Pancreas (tissue), 10 donors: ENCODE measurements around the gene ITPR2. TPM values are rescaled to one million over a fixed set of nuclear protein-coding genes. Genes with fewer than 3 reads are reported as not detected.
A peak's percentile ranks its signal among the peaks of the same experiment; 100 is the strongest.

Experiments used
- ATAC-seq, 4 donors: fragments of 200-7000 bp; cut with Tn5 transposase; one replicate each; pipeline versions ENCODE4 v1.8.0 to v1.9.1; 2020; ENCODE audit warnings: mild to moderate bottlenecking in 4 of 4, moderate library complexity in 4 of 4
- DNase-seq, 6 donors: peaks; one replicate each; pipeline ENCODE4 v3.0.0-alpha.2; 2020
- FAIRE-seq: peaks from 2 replicates; lab custom pipeline; 2012; peaks lifted over from hg19 to GRCh38; lab: Jason Lieb, UNC
- H3K27ac ChIP-seq, 4 donors: fragments of 200-600 bp; sonication (generic); 1 replicate in 3 of 4; 2 replicates in 1 of 4; pipeline versions ENCODE4 v1.5.0 to v1.8.0; 2020
- H3K27me3 ChIP-seq, 4 donors: fragments of 200-600 bp; one replicate each; pipeline ENCODE4 v1.8.0; 2021
- H3K36me3 ChIP-seq, 3 donors: fragments of 200-600 bp; sonication (generic) in 1 of 3; one replicate each; pipeline versions ENCODE4 v1.5.0 to v1.8.0; 2020 to 2021
- H3K4me1 ChIP-seq, 3 donors: fragments of 200-600 bp; one replicate each; pipeline ENCODE4 v1.8.0; 2021
- H3K4me3 ChIP-seq, 4 donors: fragments of 200-600 bp; sonication (generic) in 2 of 4; one replicate each; pipeline versions ENCODE4 v1.5.0 to v1.8.0; 2020 to 2021
- H3K9me3 ChIP-seq, 4 donors: fragments of 200-600 bp; one replicate each; pipeline ENCODE4 v1.8.0; 2021
- CTCF ChIP-seq, 4 donors: fragments of 200-600 bp; sonication (generic) in 3 of 4; IDR thresholded peaks; one replicate each; pipeline versions ENCODE4 v1.5.0 to v1.8.0; 2021; ENCODE audit warnings: antibody characterized with exemption in 4 of 4
- WGBS, 2 donors: extraction: QIAGEN DNeasy Blood & Tissue Kit; methylation state at CpG; one replicate each; pipeline ENCODE4 v1.1.7; 2013; 5-methylcytosine and 5-hydroxymethylcytosine counted together
- intact Hi-C, 3 donors: fragments of 100-400 bp; cut with DNase I; formaldehyde crosslinking; loops; one replicate each; pipeline versions ENCODE4 v1.11.1 to v1.14.2; 2022
- polyA plus RNA-seq, 2 donors: library from polyadenylated mRNA; stranded (reverse); fragments of 200-250 nt; gene quantifications; one replicate each; pipeline ENCODE4 v1.2.3, GENCODE V29; 2013
- total RNA-seq, 6 donors: library from RNA; stranded (reverse); fragmentation: NEBNext Ultra II Directional in 4 of 6; extraction: Animal tissue kit (Norgen Biotek cat#: 25700) in 4 of 6; gene quantifications; one replicate each; pipeline versions ENCODE4 v1.2.1 to v1.2.4, GENCODE V29; 2021 to 2023
- donor health status: healthy with polysubstance abuse.
- donor health status: DM: no; HTN: no; CAD: no; lungs with moderate emphysema.
- donor health status: DM: no; HTN: no; CAD: no.
- donor health status: control.
- donor health status: control.
- donor health status: Bipolar disorder and iron deficiency.
- donor health status: DM: yes; HTN: yes; CAD: no.
- donor health status: DM: no; HTN: no; CAD: no.
- donor health status: DM: no; HTN: no; CAD: no.
- donor health status: DM: yes; HTN: yes; CAD: no.

ITPR2 gene
- total and polyA plus RNA-seq, 8 donors = 3.3 to 51.8 (median 25.5) TPM

DNA sequence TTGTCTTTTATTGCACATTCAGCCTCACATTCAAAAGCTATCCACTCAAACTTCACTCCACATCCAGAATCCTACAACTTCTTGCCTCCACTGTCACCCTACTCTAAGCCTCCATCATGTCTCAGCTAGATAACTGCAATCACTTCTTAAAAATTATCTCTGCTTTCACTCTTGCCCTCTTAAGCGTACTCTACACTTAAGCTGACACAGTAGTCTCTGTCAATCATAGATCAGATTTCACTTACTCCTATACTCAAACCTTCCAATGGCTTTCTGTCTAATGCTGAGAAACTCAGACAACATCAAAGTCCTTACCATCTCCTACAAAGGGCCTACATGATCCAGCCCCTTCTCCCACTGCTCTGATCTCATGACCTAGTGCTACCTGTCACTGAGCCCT is 304.1 kb downstream of the ITPR2 start:
- FAIRE-seq = no peak
- no peak for TF ChIP-seq CTCF (IDR thresholded peaks at IDR 0.05)
- Histone ChIP-seq H3K27ac (no peak overlapping the region), H3K4me1 (peaks cover 0 to 7% (median 0%) of the 10 kb centered on the region in 3 donors), H3K9me3 (no peaks in the 10 kb centered on the region), H3K4me3 (no peak overlapping the region), H3K36me3 (no peaks in the 10 kb centered on the region), H3K27me3 (no peaks in the 10 kb centered on the region)
- intact Hi-C loops = no loop called here
- WGBS, 2 donors = 92 to 97% methylated on average over 1 of the region's 1 CpG
- ATAC-seq = no peak
- DNase-seq = no peak

- FAIRE-seq = no peak
- peaks cover 4 to 17% (median 5%) of the 10 kb centered on the region in 3 donors for H3K4me1 ChIP-seq
- intact Hi-C loops = no loop called here
- H3K27ac ChIP-seq = no peak overlapping the region
- ATAC-seq = no peak
- no peaks in the 10 kb centered on the region for H3K27me3 ChIP-seq
- no peaks in the 10 kb centered on the region for H3K9me3 ChIP-seq
- no peak for TF ChIP-seq CTCF (IDR thresholded peaks at IDR 0.05)
- H3K4me3 ChIP-seq = no peak overlapping the region
- no peaks in the 10 kb centered on the region for H3K36me3 ChIP-seq
- DNase-seq = no peak
- WGBS, 2 donors = 91 to 93% methylated on average over 4 of the region's 4 CpGs
Measured at GRCh38 chr12:26527682-26528081, 305.3 kb downstream of the ITPR2 start.

DNA sequence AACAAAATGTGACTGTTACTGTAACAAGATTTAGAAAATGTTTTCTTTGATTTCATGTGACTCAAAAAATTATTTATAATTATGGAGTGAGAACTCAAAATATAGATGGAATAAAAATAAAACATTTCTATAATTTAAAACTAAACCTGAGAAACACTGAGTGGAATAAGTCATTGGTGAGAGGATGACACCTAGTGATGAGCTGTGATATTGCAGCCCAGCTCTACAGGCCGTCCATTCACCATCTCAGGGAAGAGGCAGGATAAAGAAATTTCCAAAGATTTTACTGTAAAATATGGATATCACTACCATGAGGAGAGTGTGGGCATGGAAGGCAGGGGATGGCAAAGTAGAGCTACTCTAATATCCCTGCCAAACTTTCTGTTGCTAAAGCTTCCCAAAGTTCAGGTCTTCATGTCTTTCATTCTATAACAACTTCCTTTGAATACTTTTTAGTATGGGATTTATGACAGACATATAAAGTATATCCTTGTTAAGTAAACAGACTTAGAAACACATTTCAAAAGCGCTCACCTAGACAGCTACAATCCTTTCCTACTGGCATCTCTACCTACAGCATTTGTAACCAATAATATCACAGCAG is 308.0 kb downstream of the ITPR2 start:
- DNase-seq (no peak), ATAC-seq (peak in 1 of 4 donors; percentile 31), FAIRE-seq (peak; percentile 95)
- WGBS, 2 donors = 99% methylated on average over 2 of the region's 2 CpGs
- intact Hi-C loops = no loop called here
- TF ChIP-seq CTCF (IDR thresholded peaks at IDR 0.05) = peak in 3 of 4 donors; percentile 8 to 36 (median 26)
- Histone ChIP-seq H3K27me3 (no peaks in the 10 kb centered on the region), H3K9me3 (no peaks in the 10 kb centered on the region), H3K36me3 (no peaks in the 10 kb centered on the region), H3K4me1 (peaks cover 4 to 18% (median 5%) of the 10 kb centered on the region in 3 donors), H3K4me3 (no peak overlapping the region), H3K27ac (no peak overlapping the region)

- Histone ChIP-seq H3K4me1 (peaks cover 4 to 18% (median 5%) of the 10 kb centered on the region in 3 donors), H3K36me3 (no peaks in the 10 kb centered on the region), H3K4me3 (no peak overlapping the region), H3K9me3 (no peaks in the 10 kb centered on the region), H3K27me3 (no peaks in the 10 kb centered on the region), H3K27ac (peak overlapping the region; percentile 36 to 81 (median 56))
- FAIRE-seq (peak; percentile 96), ATAC-seq (peak; percentile 99 to 100 (median 100)), DNase-seq (peak; percentile 82 to 97 (median 95))
- intact Hi-C loops = no loop called here
- 6 to 9% methylated on average over 9 of the region's 9 CpGs for WGBS, 2 donors
- TF ChIP-seq CTCF (IDR thresholded peaks at IDR 0.05) = no peak
Measured at GRCh38 chr12:26523708-26524150, 309.3 kb downstream of the ITPR2 start.

DNA sequence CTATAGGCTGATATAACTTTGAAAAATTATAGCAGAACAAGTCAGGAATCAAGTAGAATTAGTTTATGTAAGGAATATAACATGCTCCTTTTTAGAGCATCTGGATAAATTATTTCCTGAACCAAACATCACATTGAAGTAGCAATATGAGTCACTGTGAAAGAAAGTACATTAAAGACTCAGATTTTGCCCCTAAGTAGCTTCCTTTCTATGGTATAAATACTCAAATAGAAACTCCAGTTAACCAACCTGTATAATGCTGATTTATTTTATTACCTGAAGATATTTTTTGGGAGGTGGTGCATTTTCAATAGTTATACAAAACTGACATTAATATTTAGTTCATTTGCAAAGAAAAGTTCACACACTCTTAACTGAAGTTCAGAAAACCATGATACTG is 312.1 kb downstream of the ITPR2 start:
- Histone ChIP-seq H3K27me3 (no peaks in the 10 kb centered on the region), H3K36me3 (no peaks in the 10 kb centered on the region), H3K27ac (no peak overlapping the region), H3K4me1 (peaks cover 4 to 18% (median 5%) of the 10 kb centered on the region in 3 donors), H3K4me3 (no peak overlapping the region), H3K9me3 (no peaks in the 10 kb centered on the region)
- intact Hi-C loops = no loop called here
- TF ChIP-seq CTCF (IDR thresholded peaks at IDR 0.05) = no peak
- DNase-seq (no peak), ATAC-seq (no peak), FAIRE-seq (no peak)
